SK-N-SH treated with all-trans-retinoic acid at 6 μM for 48 hours (cell line): ENCODE data around the gene ATP13A2.

ENCODE experiments used
- ATAC-seq: fragments of 200-7000 bp; cut with Tn5 transposase; 3 replicates; pipeline ENCODE4 v1.9.1; 2020; ENCODE audit warnings: mild to moderate bottlenecking, moderate library complexity
- ARNTL ChIP-seq: fragments of 450-650 bp; formaldehyde crosslinking; IDR thresholded peaks from 2 replicates; pipeline ENCODE4 v1.5.0; 2020; ENCODE audit warnings: low read depth, mild to moderate bottlenecking, moderate library complexity, borderline replicate concordance
- CSDC2 ChIP-seq: fragments of 250-450 bp; sonication (Bioruptor Pico); IDR thresholded peaks from 2 replicates; pipeline ENCODE4 v1.5.0; 2020; ENCODE audit warnings: mild to moderate bottlenecking, moderate library complexity
- ESRRG ChIP-seq: fragments of 250-450 bp; sonication (Bioruptor Pico); IDR thresholded peaks from 2 replicates; pipeline ENCODE4 v1.6.1; 2021; ENCODE audit warnings: mild to moderate bottlenecking
- GLIS3 ChIP-seq: fragments of 250-450 bp; sonication (Bioruptor Pico); IDR thresholded peaks from 2 replicates; pipeline ENCODE4 v1.5.0; 2020; ENCODE audit warnings: mild to moderate bottlenecking, moderate library complexity
- ISL1 ChIP-seq: fragments of 250-450 bp; sonication (Bioruptor Pico); IDR thresholded peaks from 2 replicates; pipeline ENCODE4 v2.1.2; 2022; ENCODE audit warnings: mild to moderate bottlenecking, moderate library complexity
- OSR1 ChIP-seq: fragments of 250-450 bp; sonication (Bioruptor Pico); IDR thresholded peaks from 2 replicates; pipeline ENCODE4 v1.8.0; 2022; ENCODE audit warnings: moderate library complexity, mild to moderate bottlenecking, inconsistent platforms
- PPARA ChIP-seq: fragments of 250-450 bp; sonication (Bioruptor Pico); IDR thresholded peaks from 2 replicates; pipeline ENCODE4 v1.5.0; 2020; ENCODE audit warnings: mild to moderate bottlenecking, borderline replicate concordance
- RARB ChIP-seq: fragments of 250-450 bp; sonication (Bioruptor Pico); IDR thresholded peaks from 2 replicates; pipeline ENCODE4 v1.8.0; 2021; ENCODE audit warnings: mild to moderate bottlenecking, moderate library complexity
- SNAI2 ChIP-seq: fragments of 250-450 bp; sonication (Bioruptor Pico); IDR thresholded peaks from 2 replicates; pipeline ENCODE4 v1.5.0; 2020; ENCODE audit warnings: mild to moderate bottlenecking, moderate library complexity
- TCF4 ChIP-seq: fragments of 250-450 bp; sonication (Bioruptor Pico); IDR thresholded peaks from 2 replicates; pipeline ENCODE4 v1.8.0; 2021; ENCODE audit warnings: mild to moderate bottlenecking, moderate library complexity, borderline replicate concordance
- TOX ChIP-seq: fragments of 250-450 bp; sonication (Bioruptor Pico); IDR thresholded peaks from 2 replicates; pipeline ENCODE4 v1.8.0; 2021; ENCODE audit warnings: mild to moderate bottlenecking, moderate library complexity, borderline replicate concordance
- ZC3H10 ChIP-seq: fragments of 250-450 bp; sonication (Bioruptor Pico); IDR thresholded peaks from 2 replicates; pipeline ENCODE4 v1.5.1; 2021; ENCODE audit warnings: mild to moderate bottlenecking, moderate library complexity
- ZFP3 ChIP-seq: fragments of 250-450 bp; sonication (Bioruptor Pico); IDR thresholded peaks from 2 replicates; pipeline ENCODE4 v1.5.0; 2020; ENCODE audit warnings: mild to moderate bottlenecking, moderate library complexity
- ZFP30 ChIP-seq: fragments of 450-650 bp; formaldehyde crosslinking; IDR thresholded peaks from 2 replicates; pipeline ENCODE4 v1.5.0; 2022; ENCODE audit warnings: mild to moderate bottlenecking, moderate library complexity
- ZNF565 ChIP-seq: fragments of 450-650 bp; formaldehyde crosslinking; conservative IDR thresholded peaks from 2 replicates; pipeline ENCODE4 v1.5.0; 2020; ENCODE audit warnings: low read depth, mild to moderate bottlenecking, moderate library complexity
- ZNF70 ChIP-seq: fragments of 450-650 bp; formaldehyde crosslinking; IDR thresholded peaks from 2 replicates; pipeline ENCODE4 v1.5.0; 2020; ENCODE audit warnings: mild to moderate bottlenecking, moderate library complexity
- ZNF8 ChIP-seq: fragments of 450-650 bp; formaldehyde crosslinking; IDR thresholded peaks from 2 replicates; pipeline ENCODE4 v1.5.0; 2020; ENCODE audit warnings: mild to moderate bottlenecking, moderate library complexity
- TF ChIP-seq, protein P1 (sequence below): fragments of 250-450 bp; sonication (Bioruptor Pico); IDR thresholded peaks from 2 replicates; pipeline ENCODE4 v1.5.0; 2020; ENCODE audit warnings: mild to moderate bottlenecking, moderate library complexity
- TF ChIP-seq, protein P2 (sequence below): fragments of 250-450 bp; sonication (Bioruptor Pico); IDR thresholded peaks from 2 replicates; pipeline ENCODE4 v1.5.1; 2020; ENCODE audit warnings: low read depth, mild to moderate bottlenecking, moderate library complexity
- TF ChIP-seq, protein P3 (sequence below): fragments of 250-450 bp; sonication (Bioruptor Pico); IDR thresholded peaks from 2 replicates; pipeline ENCODE4 v1.8.0; 2021; ENCODE audit warnings: low read depth, mild to moderate bottlenecking, moderate library complexity, borderline replicate concordance
- TF ChIP-seq, protein P4 (sequence below): fragments of 250-450 bp; sonication (Bioruptor Pico); IDR thresholded peaks from 2 replicates; pipeline ENCODE4 v1.8.0; 2020; ENCODE audit warnings: mild to moderate bottlenecking, moderate library complexity, borderline replicate concordance
- TF ChIP-seq, protein P5 (sequence below): fragments of 250-450 bp; sonication (Bioruptor Pico); IDR thresholded peaks from 2 replicates; pipeline ENCODE4 v1.5.1; 2021; ENCODE audit warnings: mild to moderate bottlenecking, moderate library complexity

ATP13A2 gene

DNA sequence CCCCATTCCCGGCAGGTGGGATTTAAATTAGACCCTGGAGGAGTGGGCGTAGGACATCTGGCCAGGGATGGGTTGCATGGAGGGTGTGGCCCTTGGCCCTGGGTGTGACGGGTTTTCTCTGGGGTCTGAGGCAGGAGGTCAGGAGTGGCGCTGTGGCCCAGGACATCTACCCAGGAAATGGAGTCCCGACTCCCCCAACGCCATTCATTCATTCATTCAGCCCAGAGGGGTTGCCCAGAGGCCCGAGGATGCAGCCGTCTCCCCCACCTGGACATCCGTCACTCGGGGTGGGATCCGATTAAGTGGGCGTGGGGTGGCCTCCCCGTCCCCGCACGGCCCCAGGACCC lies 663 bp downstream of the ATP13A2 start:
- TF ChIP-seq ZNF8 (CRISPR knock-in tag) (no peak), TOX (CRISPR knock-in tag) (no peak), ZFP3 (CRISPR knock-in tag) (no peak), SNAI2 (CRISPR knock-in tag) (no peak), ZNF70 (CRISPR knock-in tag) (no peak), PPARA (CRISPR knock-in tag) (no peak), ZFP30 (CRISPR knock-in tag) (no peak), CSDC2 (CRISPR knock-in tag) (no peak), ZNF565 (CRISPR knock-in tag) (no peak), GLIS3 (CRISPR knock-in tag) (no peak), ISL1 (no peak), TCF4 (no peak), ESRRG (CRISPR knock-in tag) (no peak), RARB (CRISPR knock-in tag) (no peak)
- TF ChIP-seq, protein P1, sequence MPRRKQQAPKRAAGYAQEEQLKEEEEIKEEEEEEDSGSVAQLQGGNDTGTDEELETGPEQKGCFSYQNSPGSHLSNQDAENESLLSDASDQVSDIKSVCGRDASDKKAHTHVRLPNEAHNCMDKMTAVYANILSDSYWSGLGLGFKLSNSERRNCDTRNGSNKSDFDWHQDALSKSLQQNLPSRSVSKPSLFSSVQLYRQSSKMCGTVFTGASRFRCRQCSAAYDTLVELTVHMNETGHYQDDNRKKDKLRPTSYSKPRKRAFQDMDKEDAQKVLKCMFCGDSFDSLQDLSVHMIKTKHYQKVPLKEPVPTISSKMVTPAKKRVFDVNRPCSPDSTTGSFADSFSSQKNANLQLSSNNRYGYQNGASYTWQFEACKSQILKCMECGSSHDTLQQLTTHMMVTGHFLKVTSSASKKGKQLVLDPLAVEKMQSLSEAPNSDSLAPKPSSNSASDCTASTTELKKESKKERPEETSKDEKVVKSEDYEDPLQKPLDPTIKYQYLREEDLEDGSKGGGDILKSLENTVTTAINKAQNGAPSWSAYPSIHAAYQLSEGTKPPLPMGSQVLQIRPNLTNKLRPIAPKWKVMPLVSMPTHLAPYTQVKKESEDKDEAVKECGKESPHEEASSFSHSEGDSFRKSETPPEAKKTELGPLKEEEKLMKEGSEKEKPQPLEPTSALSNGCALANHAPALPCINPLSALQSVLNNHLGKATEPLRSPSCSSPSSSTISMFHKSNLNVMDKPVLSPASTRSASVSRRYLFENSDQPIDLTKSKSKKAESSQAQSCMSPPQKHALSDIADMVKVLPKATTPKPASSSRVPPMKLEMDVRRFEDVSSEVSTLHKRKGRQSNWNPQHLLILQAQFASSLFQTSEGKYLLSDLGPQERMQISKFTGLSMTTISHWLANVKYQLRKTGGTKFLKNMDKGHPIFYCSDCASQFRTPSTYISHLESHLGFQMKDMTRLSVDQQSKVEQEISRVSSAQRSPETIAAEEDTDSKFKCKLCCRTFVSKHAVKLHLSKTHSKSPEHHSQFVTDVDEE: no peak
- TF ChIP-seq, protein P2, sequence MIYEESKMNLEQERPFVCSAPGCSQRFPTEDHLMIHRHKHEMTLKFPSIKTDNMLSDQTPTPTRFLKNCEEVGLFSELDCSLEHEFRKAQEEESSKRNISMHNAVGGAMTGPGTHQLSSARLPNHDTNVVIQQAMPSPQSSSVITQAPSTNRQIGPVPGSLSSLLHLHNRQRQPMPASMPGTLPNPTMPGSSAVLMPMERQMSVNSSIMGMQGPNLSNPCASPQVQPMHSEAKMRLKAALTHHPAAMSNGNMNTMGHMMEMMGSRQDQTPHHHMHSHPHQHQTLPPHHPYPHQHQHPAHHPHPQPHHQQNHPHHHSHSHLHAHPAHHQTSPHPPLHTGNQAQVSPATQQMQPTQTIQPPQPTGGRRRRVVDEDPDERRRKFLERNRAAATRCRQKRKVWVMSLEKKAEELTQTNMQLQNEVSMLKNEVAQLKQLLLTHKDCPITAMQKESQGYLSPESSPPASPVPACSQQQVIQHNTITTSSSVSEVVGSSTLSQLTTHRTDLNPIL: no peak
- TF ChIP-seq, protein P3, sequence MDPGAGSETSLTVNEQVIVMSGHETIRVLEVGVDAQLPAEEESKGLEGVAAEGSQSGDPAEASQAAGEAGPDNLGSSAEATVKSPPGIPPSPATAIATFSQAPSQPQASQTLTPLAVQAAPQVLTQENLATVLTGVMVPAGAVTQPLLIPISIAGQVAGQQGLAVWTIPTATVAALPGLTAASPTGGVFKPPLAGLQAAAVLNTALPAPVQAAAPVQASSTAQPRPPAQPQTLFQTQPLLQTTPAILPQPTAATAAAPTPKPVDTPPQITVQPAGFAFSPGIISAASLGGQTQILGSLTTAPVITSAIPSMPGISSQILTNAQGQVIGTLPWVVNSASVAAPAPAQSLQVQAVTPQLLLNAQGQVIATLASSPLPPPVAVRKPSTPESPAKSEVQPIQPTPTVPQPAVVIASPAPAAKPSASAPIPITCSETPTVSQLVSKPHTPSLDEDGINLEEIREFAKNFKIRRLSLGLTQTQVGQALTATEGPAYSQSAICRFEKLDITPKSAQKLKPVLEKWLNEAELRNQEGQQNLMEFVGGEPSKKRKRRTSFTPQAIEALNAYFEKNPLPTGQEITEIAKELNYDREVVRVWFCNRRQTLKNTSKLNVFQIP (CRISPR knock-in tag): no peak
- TF ChIP-seq, protein P4, sequence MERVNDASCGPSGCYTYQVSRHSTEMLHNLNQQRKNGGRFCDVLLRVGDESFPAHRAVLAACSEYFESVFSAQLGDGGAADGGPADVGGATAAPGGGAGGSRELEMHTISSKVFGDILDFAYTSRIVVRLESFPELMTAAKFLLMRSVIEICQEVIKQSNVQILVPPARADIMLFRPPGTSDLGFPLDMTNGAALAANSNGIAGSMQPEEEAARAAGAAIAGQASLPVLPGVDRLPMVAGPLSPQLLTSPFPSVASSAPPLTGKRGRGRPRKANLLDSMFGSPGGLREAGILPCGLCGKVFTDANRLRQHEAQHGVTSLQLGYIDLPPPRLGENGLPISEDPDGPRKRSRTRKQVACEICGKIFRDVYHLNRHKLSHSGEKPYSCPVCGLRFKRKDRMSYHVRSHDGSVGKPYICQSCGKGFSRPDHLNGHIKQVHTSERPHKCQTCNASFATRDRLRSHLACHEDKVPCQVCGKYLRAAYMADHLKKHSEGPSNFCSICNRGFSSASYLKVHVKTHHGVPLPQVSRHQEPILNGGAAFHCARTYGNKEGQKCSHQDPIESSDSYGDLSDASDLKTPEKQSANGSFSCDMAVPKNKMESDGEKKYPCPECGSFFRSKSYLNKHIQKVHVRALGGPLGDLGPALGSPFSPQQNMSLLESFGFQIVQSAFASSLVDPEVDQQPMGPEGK (CRISPR knock-in tag): no peak
- TF ChIP-seq, protein P5, sequence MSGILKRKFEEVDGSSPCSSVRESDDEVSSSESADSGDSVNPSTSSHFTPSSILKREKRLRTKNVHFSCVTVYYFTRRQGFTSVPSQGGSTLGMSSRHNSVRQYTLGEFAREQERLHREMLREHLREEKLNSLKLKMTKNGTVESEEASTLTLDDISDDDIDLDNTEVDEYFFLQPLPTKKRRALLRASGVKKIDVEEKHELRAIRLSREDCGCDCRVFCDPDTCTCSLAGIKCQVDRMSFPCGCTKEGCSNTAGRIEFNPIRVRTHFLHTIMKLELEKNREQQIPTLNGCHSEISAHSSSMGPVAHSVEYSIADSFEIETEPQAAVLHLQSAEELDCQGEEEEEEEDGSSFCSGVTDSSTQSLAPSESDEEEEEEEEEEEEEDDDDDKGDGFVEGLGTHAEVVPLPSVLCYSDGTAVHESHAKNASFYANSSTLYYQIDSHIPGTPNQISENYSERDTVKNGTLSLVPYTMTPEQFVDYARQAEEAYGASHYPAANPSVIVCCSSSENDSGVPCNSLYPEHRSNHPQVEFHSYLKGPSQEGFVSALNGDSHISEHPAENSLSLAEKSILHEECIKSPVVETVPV (CRISPR knock-in tag): no peak

DNA sequence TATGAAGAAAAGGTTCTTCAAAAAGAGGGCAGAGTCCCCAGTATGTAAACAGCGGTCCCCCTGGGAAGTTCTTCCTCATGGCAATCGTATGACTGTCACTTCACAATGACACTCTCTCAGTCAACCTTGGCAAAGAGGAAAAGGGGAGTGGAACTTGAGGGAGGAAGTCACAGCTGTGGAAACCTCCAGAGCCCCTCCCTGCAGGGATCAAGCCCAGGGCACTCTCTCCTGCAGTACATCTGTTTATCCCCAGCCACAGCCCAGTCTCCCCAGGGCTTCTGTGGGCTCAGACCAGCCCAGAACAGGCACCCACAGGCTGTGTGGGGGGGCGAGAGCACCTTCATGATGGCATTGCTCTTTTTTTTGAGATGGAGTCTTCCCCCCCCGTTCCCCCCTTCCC lies 2.0 kb downstream of the ATP13A2 start:
- no peak for ATAC-seq
- no peak for TF ChIP-seq ZFP30 (CRISPR knock-in tag)
- TF ChIP-seq TCF4: no peak
- TF ChIP-seq, protein P4 (CRISPR knock-in tag): no peak
- TF ChIP-seq ZNF70 (CRISPR knock-in tag): no peak
- no peak for TF ChIP-seq ARNTL
- TF ChIP-seq PPARA (CRISPR knock-in tag): no peak
- TF ChIP-seq, protein P3 (CRISPR knock-in tag): no peak
- TF ChIP-seq, protein P5 (CRISPR knock-in tag): no peak
- no peak for TF ChIP-seq TOX (CRISPR knock-in tag)
- no peak for TF ChIP-seq ZC3H10 (CRISPR knock-in tag)
- TF ChIP-seq, protein P1: no peak
- no peak for TF ChIP-seq ZNF8 (CRISPR knock-in tag)
- no peak for TF ChIP-seq OSR1 (CRISPR knock-in tag)
- TF ChIP-seq RARB (CRISPR knock-in tag): no peak
- TF ChIP-seq GLIS3 (CRISPR knock-in tag): no peak

More for the DNA sequence above, 663 bp downstream of the ATP13A2 start:
- no peak; the same call in 2 of the 3 replicates for ATAC-seq
